Lower lobe of right lung (tissue), 2 donors: ENCODE results near the gene C16orf90. TPM values are rescaled to one million over a fixed set of nuclear protein-coding genes. Genes with fewer than 3 reads are reported as not detected.
A peak's percentile ranks its signal among the peaks of the same experiment; 100 is the strongest.

Source experiments
- ATAC-seq, 2 donors: fragments of 200-7000 bp; cut with Tn5 transposase; one replicate each; pipeline ENCODE4 v1.9.1; 2020 to 2022; ENCODE audit warnings: mild to moderate bottlenecking in 2 of 2, moderate library complexity in 2 of 2
- DNase-seq: peaks from one replicate; pipeline ENCODE4 v3.0.0-alpha.2; 2020
- H3K27ac ChIP-seq: fragments of 200-600 bp; one replicate; pipeline ENCODE4 v1.8.0; 2022
- H3K27me3 ChIP-seq: fragments of 200-600 bp; one replicate; pipeline ENCODE4 v1.8.0; 2022; ENCODE audit warnings: low read depth
- H3K36me3 ChIP-seq: fragments of 200-600 bp; one replicate; pipeline ENCODE4 v1.8.0; 2022; ENCODE audit warnings: mild to moderate bottlenecking
- H3K4me1 ChIP-seq: fragments of 200-600 bp; one replicate; pipeline ENCODE4 v1.8.0; 2022
- H3K4me3 ChIP-seq: fragments of 200-600 bp; one replicate; pipeline ENCODE4 v1.8.0; 2022; ENCODE audit warnings: mild to moderate bottlenecking
- H3K9me3 ChIP-seq: fragments of 200-600 bp; one replicate; pipeline ENCODE4 v1.8.0; 2022
- intact Hi-C: fragments of 100-400 bp; cut with DNase I; formaldehyde crosslinking; loops from one replicate; pipeline ENCODE4 v1.11.0; 2022
- total RNA-seq: library from RNA; stranded (reverse); fragmentation: NEBNext Ultra II Directional; extraction: Animal tissue kit (Norgen Biotek cat#: 25700); gene quantifications from one replicate; pipeline ENCODE4 v1.2.1, GENCODE V29; 2021
- TF ChIP-seq, protein P1 (sequence below): fragments of 200-600 bp; IDR thresholded peaks from one replicate; pipeline ENCODE4 v1.8.0; 2022; ENCODE audit warnings: antibody characterized with exemption, mild to moderate bottlenecking
- donor health status: DM: no; HTN: yes; CAD: no; lungs with severe emphysema.

Gene C16orf90
- total RNA-seq, 1 donor from 2014 or later, result not detected

DNA sequence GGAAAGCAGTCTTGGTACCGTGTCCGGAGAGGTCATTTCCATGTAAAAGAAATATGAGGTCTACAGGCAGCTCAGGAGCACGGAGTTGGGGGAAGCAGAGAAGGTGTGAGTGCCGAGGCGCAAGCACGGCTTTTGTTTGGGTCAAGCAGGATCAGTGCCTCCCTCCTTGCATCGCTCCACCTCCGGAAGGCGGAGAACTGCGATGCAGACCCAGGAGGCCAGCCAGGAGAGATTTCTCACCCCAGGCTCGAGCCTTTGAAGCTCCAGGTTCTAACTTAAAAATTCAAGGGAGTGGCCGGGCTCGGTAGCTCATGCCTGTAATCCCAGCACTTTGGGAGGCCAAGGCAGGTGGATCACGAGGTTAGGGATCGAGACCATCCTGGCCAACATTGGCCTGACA is 26.8 kb downstream of the C16orf90 start:
- H3K27me3 ChIP-seq, result no peaks in the 10 kb centered on the region
- no peak overlapping the region for H3K27ac ChIP-seq
- no peak overlapping the region for H3K4me3 ChIP-seq
- peaks cover 30% of the 10 kb centered on the region for H3K4me1 ChIP-seq
- no peaks in the 10 kb centered on the region for H3K9me3 ChIP-seq
- peaks cover 36% of the 10 kb centered on the region for H3K36me3 ChIP-seq
- intact Hi-C loops, result no loop called here
- TF ChIP-seq, protein P1, sequence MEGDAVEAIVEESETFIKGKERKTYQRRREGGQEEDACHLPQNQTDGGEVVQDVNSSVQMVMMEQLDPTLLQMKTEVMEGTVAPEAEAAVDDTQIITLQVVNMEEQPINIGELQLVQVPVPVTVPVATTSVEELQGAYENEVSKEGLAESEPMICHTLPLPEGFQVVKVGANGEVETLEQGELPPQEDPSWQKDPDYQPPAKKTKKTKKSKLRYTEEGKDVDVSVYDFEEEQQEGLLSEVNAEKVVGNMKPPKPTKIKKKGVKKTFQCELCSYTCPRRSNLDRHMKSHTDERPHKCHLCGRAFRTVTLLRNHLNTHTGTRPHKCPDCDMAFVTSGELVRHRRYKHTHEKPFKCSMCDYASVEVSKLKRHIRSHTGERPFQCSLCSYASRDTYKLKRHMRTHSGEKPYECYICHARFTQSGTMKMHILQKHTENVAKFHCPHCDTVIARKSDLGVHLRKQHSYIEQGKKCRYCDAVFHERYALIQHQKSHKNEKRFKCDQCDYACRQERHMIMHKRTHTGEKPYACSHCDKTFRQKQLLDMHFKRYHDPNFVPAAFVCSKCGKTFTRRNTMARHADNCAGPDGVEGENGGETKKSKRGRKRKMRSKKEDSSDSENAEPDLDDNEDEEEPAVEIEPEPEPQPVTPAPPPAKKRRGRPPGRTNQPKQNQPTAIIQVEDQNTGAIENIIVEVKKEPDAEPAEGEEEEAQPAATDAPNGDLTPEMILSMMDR, result no peak
- DNase-seq (no peak), ATAC-seq (no peak)

DNA sequence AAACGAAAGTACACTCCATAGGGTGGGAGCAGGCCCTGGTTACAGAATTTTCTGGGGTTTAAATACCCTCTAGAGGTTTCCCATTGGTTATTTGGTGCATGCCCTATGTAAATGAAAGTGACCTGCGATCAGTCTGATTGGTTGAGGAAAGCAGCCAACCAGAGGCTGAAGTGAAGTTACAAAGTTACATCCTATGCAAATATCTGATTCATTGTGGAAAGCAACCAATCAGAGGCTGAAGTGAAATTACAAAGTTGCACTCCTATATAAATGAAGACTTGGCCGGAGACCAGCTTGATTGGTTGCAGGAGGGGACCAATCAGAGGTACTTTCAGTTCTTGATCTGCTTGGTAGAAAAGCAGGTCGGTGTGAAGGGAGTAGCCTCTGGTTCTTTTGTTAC is 27.4 kb downstream of the C16orf90 start:
- Histone ChIP-seq H3K27ac (no peak overlapping the region), H3K4me3 (no peak overlapping the region), H3K27me3 (no peaks in the 10 kb centered on the region), H3K36me3 (peaks cover 36% of the 10 kb centered on the region), H3K4me1 (peaks cover 33% of the 10 kb centered on the region), H3K9me3 (no peaks in the 10 kb centered on the region)
- intact Hi-C loops, result no loop called here
- ATAC-seq (no peak), DNase-seq (no peak)
- TF ChIP-seq, protein P1, result no peak

DNA sequence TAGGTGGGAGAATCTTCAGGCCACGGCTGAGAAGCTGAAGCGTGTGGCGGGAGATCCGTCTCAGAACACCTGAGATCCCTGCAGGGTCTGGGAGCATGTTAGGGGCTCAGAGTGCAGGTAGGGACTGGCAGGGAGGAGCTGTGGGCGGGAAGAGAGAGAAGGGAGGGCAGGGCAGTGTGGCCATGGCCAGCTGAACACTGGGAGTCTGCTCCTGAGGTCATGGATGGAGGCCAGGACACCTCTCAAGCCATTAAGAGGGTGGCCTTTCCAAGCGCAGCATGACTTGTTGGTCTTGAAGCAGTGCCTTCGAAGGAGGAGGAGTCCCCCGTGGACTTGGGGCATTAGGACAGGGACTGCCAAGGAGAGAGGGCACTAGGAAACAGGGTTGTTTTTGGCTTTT is 28.1 kb downstream of the C16orf90 start:
- no peak for DNase-seq
- no peak overlapping the region for H3K4me3 ChIP-seq
- H3K9me3 ChIP-seq, result no peaks in the 10 kb centered on the region
- peak; percentile 39 to 49 for ATAC-seq
- H3K27me3 ChIP-seq, result no peaks in the 10 kb centered on the region
- intact Hi-C loops, result no loop called here
- no peak overlapping the region for H3K27ac ChIP-seq
- peaks cover 36% of the 10 kb centered on the region for H3K36me3 ChIP-seq
- TF ChIP-seq, protein P1, result no peak
- peaks cover 39% of the 10 kb centered on the region for H3K4me1 ChIP-seq

DNA sequence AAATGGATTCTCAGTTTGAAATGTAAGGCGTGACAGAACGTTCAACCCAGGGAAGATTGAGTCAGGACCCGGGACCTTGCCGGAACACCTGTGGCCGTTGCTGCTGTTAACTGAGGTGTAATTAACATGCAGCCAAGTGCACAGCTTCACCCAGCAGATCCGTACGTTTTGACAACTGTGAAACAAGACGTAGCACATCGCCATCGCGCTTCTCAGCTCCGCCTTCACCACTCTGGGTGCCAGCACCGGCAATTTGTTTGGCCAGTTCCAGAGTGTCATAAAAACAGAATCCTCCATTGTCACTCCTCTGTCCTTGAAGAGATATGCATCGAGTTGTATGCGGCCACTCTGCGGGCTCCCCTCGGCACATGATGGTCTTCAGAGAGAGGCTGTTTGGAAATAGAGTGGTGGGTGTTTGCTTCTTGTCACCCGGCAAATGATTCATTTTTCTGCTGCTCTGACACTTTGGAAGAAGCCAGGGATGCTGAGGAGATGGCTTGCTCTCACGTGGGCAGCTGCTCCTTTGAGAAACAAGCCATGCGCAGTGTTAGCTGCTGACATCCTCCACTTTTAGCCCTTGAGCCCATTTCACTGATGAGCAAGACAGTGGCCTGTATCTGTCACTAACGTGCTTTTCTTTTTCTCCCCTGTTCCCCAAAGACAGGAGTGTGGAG is 29.2 kb downstream of the C16orf90 start:
- no peak overlapping the region for H3K4me3 ChIP-seq
- intact Hi-C loops, result no loop called here
- peaks cover 27% of the 10 kb centered on the region for H3K36me3 ChIP-seq
- no peaks in the 10 kb centered on the region for H3K9me3 ChIP-seq
- no peak for DNase-seq
- no peak overlapping the region for H3K27ac ChIP-seq
- TF ChIP-seq, protein P1, result no peak
- peaks cover 51% of the 10 kb centered on the region for H3K4me1 ChIP-seq
- H3K27me3 ChIP-seq, result no peaks in the 10 kb centered on the region
- no peak for ATAC-seq

DNA sequence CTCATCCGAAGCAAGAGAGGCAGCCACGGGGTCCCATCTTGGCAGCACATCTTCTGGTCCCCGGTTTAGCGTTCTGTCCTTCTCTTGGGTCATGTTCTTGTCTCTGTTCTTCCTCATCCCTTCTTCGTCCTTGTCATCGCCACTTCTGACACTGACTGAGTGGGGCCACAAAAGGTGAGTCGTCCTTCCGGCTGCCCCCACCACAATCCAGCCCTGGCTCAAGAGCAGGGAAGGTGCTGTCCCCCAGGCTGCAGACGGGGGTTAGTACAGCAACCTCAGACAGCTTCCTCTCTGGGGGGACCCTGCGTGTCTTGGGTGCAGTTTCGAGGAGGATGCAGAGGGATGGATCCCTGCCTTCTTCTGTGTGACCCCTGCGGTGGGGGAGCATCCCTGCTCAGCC is 30.0 kb downstream of the C16orf90 start:
- ATAC-seq, result no peak
- Histone ChIP-seq H3K4me3 (no peak overlapping the region), H3K9me3 (no peaks in the 10 kb centered on the region), H3K27ac (no peak overlapping the region), H3K27me3 (no peaks in the 10 kb centered on the region), H3K36me3 (peaks cover 26% of the 10 kb centered on the region), H3K4me1 (peaks cover 58% of the 10 kb centered on the region)
- TF ChIP-seq, protein P1, result no peak
- no peak for DNase-seq
- intact Hi-C loops, result no loop called here
